AG04449 (cell line): ENCODE data around the gene PRSS21.

Source experiments
- CTCF ChIA-PET: fragments of 350-600 bp; formaldehyde crosslinking; extraction: SDS; loops from one replicate; lab custom pipeline; 2021; ENCODE audit warnings: antibody characterized with exemption; lab: Yijun Ruan, JAX
- POLR2A ChIA-PET: fragments of 400-600, 350-600 bp; formaldehyde crosslinking; extraction: SDS; loops from one replicate; lab custom pipeline; 2020; ENCODE audit warnings: antibody characterized with exemption, inconsistent platforms; lab: Yijun Ruan, JAX
- DNase-seq: peaks from one replicate; pipeline ENCODE4 v3.0.0-alpha.2; 2010; ENCODE audit warnings: low read depth, low spot score
- H3K4me3 ChIP-seq: 2 replicates; pipeline ENCODE4 v1.5.1; 2011; ENCODE audit warnings: low read depth, mild to moderate bottlenecking, control low read depth, low read length
- TF ChIP-seq, protein P1 (sequence below): IDR thresholded peaks from one replicate; pipeline ENCODE4 v1.5.1; 2011; ENCODE audit warnings: mild to moderate bottlenecking, moderate library complexity, low read length, control low read depth, inconsistent platforms; ENCODE audit not compliant: insufficient read depth; ENCODE audit errors: missing control alignments

PRSS21 gene, protein sequence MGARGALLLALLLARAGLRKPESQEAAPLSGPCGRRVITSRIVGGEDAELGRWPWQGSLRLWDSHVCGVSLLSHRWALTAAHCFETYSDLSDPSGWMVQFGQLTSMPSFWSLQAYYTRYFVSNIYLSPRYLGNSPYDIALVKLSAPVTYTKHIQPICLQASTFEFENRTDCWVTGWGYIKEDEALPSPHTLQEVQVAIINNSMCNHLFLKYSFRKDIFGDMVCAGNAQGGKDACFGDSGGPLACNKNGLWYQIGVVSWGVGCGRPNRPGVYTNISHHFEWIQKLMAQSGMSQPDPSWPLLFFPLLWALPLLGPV

DNA sequence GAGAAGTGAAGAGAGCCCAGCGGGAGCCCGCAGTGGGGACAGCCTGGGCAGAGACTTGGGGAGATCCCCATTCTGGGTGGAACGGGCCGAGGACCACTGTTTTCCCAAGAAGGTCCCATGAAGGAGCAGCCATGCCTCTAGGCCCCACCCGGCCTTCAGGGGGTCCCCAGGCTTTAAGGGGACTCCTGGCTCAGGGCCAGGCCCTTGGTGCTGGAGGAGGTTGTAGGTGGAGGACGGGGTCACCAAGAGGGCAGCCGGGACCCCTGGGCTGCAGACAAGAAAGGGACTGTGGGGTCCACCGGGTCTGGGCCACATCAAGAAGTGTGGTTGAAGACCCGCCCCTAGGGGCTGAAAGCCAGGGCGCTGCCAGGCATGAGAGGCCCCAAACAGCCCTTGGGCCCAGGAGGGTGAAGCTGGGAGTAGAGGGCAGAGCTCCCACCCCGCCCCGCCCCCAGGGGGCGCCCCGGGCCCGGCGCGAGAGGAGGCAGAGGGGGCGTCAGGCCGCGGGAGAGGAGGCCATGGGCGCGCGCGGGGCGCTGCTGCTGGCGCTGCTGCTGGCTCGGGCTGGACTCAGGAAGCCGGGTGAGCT is at the start of gene PRSS21:
Gene PRSS21 (plus strand): TSS at position 487 of the 589 bp plus-strand sequence. CDS start 32 bp downstream, at position 519.
- ChIA-PET CTCF (no interaction called here), POLR2A (no interaction called here)
- TF ChIP-seq, protein P1, sequence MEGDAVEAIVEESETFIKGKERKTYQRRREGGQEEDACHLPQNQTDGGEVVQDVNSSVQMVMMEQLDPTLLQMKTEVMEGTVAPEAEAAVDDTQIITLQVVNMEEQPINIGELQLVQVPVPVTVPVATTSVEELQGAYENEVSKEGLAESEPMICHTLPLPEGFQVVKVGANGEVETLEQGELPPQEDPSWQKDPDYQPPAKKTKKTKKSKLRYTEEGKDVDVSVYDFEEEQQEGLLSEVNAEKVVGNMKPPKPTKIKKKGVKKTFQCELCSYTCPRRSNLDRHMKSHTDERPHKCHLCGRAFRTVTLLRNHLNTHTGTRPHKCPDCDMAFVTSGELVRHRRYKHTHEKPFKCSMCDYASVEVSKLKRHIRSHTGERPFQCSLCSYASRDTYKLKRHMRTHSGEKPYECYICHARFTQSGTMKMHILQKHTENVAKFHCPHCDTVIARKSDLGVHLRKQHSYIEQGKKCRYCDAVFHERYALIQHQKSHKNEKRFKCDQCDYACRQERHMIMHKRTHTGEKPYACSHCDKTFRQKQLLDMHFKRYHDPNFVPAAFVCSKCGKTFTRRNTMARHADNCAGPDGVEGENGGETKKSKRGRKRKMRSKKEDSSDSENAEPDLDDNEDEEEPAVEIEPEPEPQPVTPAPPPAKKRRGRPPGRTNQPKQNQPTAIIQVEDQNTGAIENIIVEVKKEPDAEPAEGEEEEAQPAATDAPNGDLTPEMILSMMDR = no peak
- DNase-seq = no peak
- H3K4me3 ChIP-seq = no peak within 1 kb of the TSS

DNA sequence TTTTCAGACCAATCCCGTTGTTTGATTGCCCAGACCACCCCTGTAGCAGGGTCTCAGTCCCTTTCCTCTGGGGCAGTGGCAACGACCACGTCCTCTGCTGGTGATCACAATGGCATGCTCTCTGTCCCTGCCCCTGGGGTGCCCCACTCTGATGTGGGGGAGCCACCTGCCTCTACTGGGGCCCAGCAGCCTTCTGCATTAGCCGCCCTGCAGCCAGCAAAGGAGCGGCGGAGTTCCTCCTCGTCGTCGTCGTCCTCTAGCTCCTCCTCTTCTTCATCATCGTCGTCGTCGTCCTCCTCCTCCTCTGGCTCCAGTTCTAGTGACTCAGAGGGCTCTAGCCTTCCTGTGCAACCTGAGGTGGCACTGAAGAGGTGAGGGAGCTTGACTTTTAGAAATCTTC is 49.1 kb upstream of the PRSS21 start:
- no peak for DNase-seq
- POLR2A ChIA-PET = no interaction called here
- TF ChIP-seq, protein P1 = no peak
- CTCF ChIA-PET = interaction anchor here (0.6 to 2.6 kb wide), 3 partner anchors 9 to 100 kb away, joined by 3 to 12 read pairs (median 7); no protein-coding TSS in a partner anchor
- no peak overlapping the region for H3K4me3 ChIP-seq

DNA sequence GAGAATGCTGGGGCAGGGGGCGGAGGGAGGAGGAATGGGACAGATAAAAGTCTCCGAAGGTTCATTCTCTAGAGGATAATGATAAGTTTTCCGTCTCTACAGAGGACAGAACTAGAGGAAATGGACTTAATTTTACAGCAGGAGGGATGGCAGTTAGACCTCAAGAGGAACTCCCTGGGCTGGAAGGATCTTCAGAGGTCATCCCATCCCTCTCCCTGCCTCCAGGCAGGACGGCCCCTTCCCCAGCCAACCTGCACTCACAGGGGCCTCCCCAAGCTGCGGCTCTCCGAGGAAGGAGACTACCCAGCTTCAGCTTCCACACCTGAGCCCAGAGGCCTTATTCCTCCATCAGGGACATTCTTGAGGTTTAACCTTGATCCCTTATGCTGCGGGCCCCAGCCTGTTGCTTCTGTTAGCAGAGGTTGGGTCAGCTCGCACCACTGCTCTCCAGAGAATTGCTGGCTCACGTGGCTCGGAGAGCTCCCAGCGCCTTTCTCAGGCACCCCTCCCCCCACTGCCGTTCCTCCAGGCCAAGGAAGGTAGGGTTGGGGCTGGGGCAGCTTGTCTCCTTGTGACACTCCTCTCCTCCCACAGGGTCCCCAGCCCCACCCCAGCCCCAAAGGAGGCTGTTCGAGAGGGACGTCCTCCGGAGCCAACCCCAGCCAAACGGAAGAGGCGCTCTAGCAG is 48.5 kb upstream of the PRSS21 start:
- CTCF ChIA-PET = interaction anchor here (1.7 to 2.6 kb wide), 2 partner anchors 10 to 100 kb away, joined by 7 to 12 read pairs; no protein-coding TSS in a partner anchor
- TF ChIP-seq, protein P1 = no peak
- POLR2A ChIA-PET = no interaction called here
- no peak for DNase-seq
- no peak overlapping the region for H3K4me3 ChIP-seq

DNA sequence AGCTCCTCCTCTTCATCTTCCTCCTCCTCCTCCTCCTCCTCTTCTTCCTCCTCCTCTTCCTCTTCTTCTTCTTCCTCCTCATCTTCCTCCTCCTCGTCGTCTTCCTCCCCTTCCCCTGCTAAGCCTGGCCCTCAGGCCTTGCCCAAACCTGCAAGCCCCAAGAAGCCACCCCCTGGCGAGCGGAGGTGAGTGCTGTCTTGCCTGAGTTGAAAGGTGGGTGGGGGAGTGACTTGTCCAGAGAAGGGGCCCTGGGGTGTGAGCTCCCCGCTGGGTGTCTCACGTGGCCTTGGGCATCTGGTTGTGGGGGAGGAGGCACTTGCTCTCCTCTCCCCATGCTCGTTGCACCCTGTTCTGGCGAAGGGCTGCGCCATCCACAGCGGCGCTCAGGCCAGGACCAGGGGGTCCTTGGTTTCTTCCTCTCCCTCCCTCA is 47.9 kb upstream of the PRSS21 start:
- TF ChIP-seq, protein P1 = no peak
- CTCF ChIA-PET = interaction anchor here (1.7 to 2.6 kb wide), 2 partner anchors 10 to 99 kb away, joined by 7 to 12 read pairs; no protein-coding TSS in a partner anchor

DNA sequence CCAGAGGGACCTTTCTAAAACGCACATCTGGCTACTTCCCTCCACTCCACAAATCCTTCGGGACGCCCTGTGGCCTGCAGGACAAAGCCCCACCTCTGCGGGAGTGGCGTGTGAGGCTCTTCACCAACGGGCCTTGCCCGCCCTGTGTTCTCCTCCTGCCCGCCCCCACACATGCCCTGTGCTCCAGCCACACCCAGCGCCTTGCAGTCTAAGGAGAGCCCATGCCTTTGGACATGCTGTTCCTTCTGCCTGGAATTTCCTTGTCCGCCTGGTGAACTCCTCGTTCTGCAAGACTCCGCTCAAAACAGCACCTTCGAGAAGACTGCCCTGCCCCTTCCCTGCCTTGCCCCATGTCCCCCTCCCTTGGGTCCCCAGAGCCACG is 47.4 kb upstream of the PRSS21 start:
- H3K4me3 ChIP-seq = no peak overlapping the region
- no peak for DNase-seq
- ChIA-PET CTCF (no interaction called here), POLR2A (interaction anchor here (1.3 kb wide), 1 partner anchor 17 kb away, joined by 4 read pairs; the partner anchor contains the start of gene SRRM2)
- TF ChIP-seq, protein P1 = no peak

More for the DNA sequence above, 47.9 kb upstream of the PRSS21 start:
- POLR2A ChIA-PET = no interaction called here
- H3K4me3 ChIP-seq = no peak overlapping the region
- no peak for DNase-seq
